ENCODE results near the gene INVS.

The INVS gene

DNA sequence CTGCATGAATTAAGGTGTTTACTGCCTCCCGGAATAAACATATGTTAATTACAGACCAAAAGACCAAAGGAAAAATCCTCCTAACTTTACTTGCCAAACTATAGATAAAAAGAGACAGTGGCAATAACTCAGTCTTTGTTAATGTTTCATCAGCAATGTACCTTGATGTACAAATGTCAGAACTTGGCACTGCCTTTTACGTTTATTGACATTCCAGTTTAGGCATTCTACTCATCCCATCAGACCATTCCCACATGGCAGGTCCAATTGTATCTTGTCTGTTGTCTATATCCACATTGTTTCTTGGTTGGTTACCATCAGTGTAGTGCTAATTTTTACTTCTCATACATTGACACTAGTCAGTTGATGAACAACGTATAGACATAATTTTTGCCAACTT, 168.2 kb downstream of the INVS start:
- Histone ChIP-seq H3K36me3 (ENCODE audit: control insufficient read depth, insufficient read depth, low read length) (no peaks in the 10 kb centered on the region), H3K9ac (no peak overlapping the region), H3K27ac (no peak overlapping the region), H2AFZ (no peak overlapping the region), H3K4me2 (ENCODE audit: low read length) (no peak overlapping the region), H3K4me1 (no peaks in the 10 kb centered on the region), H3K27me3 (ENCODE audit: control insufficient read depth, insufficient read depth, low read length) (no peaks in the 10 kb centered on the region), H3K9me3 (ENCODE audit: control insufficient read depth, low read length) (no peaks in the 10 kb centered on the region), H3K4me3 (ENCODE audit: low read depth, low read length) (no peak overlapping the region), H3K79me2 (no peaks in the 10 kb centered on the region)
- no peak for TF ChIP-seq CTCF (IDR thresholded peaks at IDR 0.05)

DNA sequence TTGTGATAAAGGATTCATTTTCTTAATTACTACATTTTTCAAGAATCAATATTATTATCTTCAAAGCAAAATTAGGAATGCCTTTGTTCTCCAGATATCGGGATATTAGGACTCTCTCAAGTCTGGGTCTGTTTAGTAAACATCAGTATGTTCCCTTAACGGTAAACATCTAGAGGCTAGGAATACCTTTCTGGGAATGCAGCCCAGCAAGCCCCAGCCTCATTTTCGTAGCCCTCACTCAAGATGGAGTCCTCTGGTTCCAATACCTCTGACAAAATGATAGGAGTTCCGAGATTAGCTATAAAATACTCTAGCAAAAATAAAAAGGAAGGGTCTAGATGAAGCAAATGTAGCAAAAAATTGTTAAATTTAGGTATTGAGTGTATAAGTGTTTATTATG, 169.2 kb downstream of the INVS start:
- no peak overlapping the region for H2AFZ ChIP-seq
- TF ChIP-seq CTCF (IDR thresholded peaks at IDR 0.05), result no peak

DNA sequence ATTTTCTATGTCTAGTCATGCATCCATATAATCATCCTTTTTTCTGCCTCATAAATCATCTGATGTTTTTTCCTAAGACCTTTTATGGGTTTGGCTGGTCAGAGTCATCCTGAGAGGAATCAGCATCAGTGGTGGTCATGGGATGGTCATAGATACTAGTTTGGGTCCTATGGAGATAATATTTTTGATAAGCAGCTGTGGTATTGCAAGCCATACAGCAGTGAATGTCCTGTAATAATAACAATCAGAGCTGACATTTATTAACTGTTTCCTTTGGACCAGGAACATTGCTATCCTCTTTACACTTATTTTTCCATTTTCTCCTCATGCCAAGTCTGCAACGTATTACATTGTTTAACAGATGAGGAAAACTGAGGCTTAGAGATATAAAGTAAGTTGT, 170.6 kb downstream of the INVS start:
- H3K4me1 ChIP-seq, result no peaks in the 10 kb centered on the region
- no peaks in the 10 kb centered on the region for H3K79me2 ChIP-seq
- H2AFZ ChIP-seq, result no peak overlapping the region
- no peak overlapping the region for H3K27ac ChIP-seq
- H3K27me3 ChIP-seq (ENCODE audit: control insufficient read depth, insufficient read depth, low read length), result no peaks in the 10 kb centered on the region
- no peak overlapping the region for H3K9ac ChIP-seq
- H3K36me3 ChIP-seq (ENCODE audit: control insufficient read depth, insufficient read depth, low read length), result no peaks in the 10 kb centered on the region
- H3K4me2 ChIP-seq (ENCODE audit: low read length), result no peak overlapping the region
- no peaks in the 10 kb centered on the region for H3K9me3 ChIP-seq (ENCODE audit: control insufficient read depth, low read length)
- no peak for TF ChIP-seq CTCF (IDR thresholded peaks at IDR 0.05)
- no peak overlapping the region for H3K4me3 ChIP-seq (ENCODE audit: low read depth, low read length)

More for the DNA sequence above, 169.2 kb downstream of the INVS start:
- H3K9me3 ChIP-seq (ENCODE audit: control insufficient read depth, low read length), result no peaks in the 10 kb centered on the region
- H3K4me1 ChIP-seq, result no peaks in the 10 kb centered on the region
- no peak overlapping the region for H3K9ac ChIP-seq
- H3K36me3 ChIP-seq (ENCODE audit: control insufficient read depth, insufficient read depth, low read length), result no peaks in the 10 kb centered on the region
- H3K27ac ChIP-seq, result no peak overlapping the region
- H3K27me3 ChIP-seq (ENCODE audit: control insufficient read depth, insufficient read depth, low read length), result no peaks in the 10 kb centered on the region
- H3K79me2 ChIP-seq, result no peaks in the 10 kb centered on the region
- no peak overlapping the region for H3K4me2 ChIP-seq (ENCODE audit: low read length)
- no peak overlapping the region for H3K4me3 ChIP-seq (ENCODE audit: low read depth, low read length)

DNA sequence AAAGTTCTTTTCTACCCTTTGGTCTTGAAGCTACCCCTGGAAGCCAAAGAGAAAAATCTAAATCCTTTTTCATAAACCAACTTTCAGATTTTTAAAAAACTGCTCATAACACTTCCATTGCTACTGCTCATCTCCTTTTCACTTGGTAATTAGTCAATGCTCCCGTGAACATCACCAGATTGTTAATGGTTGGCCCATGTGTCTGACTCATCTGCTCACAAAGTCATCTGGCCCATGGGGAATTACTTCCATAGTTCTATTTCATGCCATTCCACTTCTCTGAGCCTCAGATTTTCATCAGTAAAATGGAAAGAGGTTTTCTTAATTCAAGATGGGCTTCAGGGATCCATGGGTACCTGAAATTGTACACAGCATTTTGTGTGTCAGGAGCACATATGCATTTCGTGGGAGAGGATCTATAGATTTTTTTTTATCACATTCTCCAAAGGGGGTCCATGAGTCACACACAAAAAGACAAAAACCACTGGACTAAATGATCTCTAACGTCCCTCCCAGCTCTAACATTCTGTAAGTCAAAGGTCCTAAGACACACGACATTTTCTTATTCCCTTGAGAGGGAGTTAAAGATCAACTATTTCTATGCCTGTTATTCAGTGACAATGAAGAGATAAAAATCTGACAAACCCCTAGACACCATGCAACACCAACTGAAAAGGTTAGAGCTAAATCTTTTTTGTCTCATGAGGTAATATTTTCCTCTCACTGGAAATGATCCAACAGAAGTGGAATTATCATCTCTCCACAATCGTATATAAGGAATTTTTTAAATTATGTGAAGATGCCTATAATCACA, 178.3 kb downstream of the INVS start:
- H3K9me3 ChIP-seq (ENCODE audit: control insufficient read depth, low read length), result no peaks in the 10 kb centered on the region
- H3K4me3 ChIP-seq (ENCODE audit: low read depth, low read length), result no peak overlapping the region
- H3K4me2 ChIP-seq (ENCODE audit: low read length), result no peak overlapping the region
- no peaks in the 10 kb centered on the region for H3K79me2 ChIP-seq
- TF ChIP-seq CTCF (IDR thresholded peaks at IDR 0.05), result no peak
- no peaks in the 10 kb centered on the region for H3K36me3 ChIP-seq (ENCODE audit: control insufficient read depth, insufficient read depth, low read length)
- no peak overlapping the region for H3K9ac ChIP-seq
- no peak overlapping the region for H2AFZ ChIP-seq
- H3K27ac ChIP-seq, result no peak overlapping the region
- H3K4me1 ChIP-seq, result no peaks in the 10 kb centered on the region
- H3K27me3 ChIP-seq (ENCODE audit: control insufficient read depth, insufficient read depth, low read length), result no peaks in the 10 kb centered on the region

GRCh38 chr9:100281066-100281465, 182.0 kb downstream of the INVS start:
- TF ChIP-seq CTCF (IDR thresholded peaks at IDR 0.05), result no peak
- no peaks in the 10 kb centered on the region for H3K79me2 ChIP-seq
- H3K36me3 ChIP-seq (ENCODE audit: control insufficient read depth, insufficient read depth, low read length), result no peaks in the 10 kb centered on the region

More at GRCh38 chr9:100281066-100281465, 182.0 kb downstream of the INVS start:
- H3K9ac ChIP-seq, result no peak overlapping the region
- no peak overlapping the region for H2AFZ ChIP-seq
- H3K4me3 ChIP-seq (ENCODE audit: low read depth, low read length), result no peak overlapping the region
- H3K4me2 ChIP-seq (ENCODE audit: low read length), result no peak overlapping the region
- H3K27ac ChIP-seq, result no peak overlapping the region
- H3K4me1 ChIP-seq, result no peaks in the 10 kb centered on the region
- H3K9me3 ChIP-seq (ENCODE audit: control insufficient read depth, low read length), result no peaks in the 10 kb centered on the region
- H3K27me3 ChIP-seq (ENCODE audit: control insufficient read depth, insufficient read depth, low read length), result no peaks in the 10 kb centered on the region

Data from parathyroid adenoma (tissue), 2 donors.